ENCODE results near the gene STEAP3. TPM values are rescaled to one million over a fixed set of nuclear protein-coding genes. Genes with fewer than 3 reads are reported as not detected.

Gene STEAP3
- total and polyA plus RNA-seq, 8 donors = 6.6 to 28.2 (median 19.5) TPM

DNA sequence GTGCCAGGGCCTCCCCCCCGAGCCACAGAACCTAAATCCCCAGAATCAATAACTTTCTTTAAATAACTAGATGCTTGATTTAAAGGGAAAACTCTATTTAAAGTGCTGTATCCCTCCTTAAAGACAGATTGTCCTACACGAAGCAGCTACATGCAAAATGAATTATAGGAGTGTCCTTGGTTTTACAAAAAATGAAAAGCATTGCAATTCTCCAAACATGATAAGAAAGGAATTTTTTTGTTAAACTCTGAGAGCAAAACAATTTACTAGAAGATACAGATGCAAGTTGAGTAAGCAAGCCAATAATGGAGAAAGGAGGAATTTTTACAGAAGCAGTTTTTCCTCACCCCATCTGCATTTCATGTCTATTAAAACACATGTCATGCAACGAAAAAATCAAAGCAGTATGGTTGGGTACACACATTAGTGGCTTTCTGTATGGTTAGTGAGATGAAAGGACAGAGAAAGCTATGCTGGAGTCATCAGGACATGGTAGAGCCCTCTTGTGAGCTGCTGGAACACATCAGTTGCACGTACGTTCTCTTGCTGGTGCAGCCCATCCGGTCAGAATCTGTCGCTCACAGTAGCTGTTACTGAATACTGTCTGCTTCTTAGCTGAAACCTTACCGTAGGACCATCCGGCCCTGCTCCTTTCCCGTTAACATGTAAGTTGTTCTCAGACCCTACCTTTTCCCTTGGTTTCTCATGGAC lies 25.9 kb upstream of the STEAP3 start:
- Histone ChIP-seq H3K36me3 (no peaks in the 10 kb centered on the region), H3K4me1 (peaks cover 13 to 21% (median 18%) of the 10 kb centered on the region in 3 donors), H3K27me3 (no peaks in the 10 kb centered on the region), H3K9me3 (no peaks in the 10 kb centered on the region), H3K4me3 (no peak overlapping the region), H3K27ac (peak overlapping the region in 1 of 4 donors; percentile 28)
- TF ChIP-seq, protein P1, sequence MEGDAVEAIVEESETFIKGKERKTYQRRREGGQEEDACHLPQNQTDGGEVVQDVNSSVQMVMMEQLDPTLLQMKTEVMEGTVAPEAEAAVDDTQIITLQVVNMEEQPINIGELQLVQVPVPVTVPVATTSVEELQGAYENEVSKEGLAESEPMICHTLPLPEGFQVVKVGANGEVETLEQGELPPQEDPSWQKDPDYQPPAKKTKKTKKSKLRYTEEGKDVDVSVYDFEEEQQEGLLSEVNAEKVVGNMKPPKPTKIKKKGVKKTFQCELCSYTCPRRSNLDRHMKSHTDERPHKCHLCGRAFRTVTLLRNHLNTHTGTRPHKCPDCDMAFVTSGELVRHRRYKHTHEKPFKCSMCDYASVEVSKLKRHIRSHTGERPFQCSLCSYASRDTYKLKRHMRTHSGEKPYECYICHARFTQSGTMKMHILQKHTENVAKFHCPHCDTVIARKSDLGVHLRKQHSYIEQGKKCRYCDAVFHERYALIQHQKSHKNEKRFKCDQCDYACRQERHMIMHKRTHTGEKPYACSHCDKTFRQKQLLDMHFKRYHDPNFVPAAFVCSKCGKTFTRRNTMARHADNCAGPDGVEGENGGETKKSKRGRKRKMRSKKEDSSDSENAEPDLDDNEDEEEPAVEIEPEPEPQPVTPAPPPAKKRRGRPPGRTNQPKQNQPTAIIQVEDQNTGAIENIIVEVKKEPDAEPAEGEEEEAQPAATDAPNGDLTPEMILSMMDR (IDR thresholded peaks at IDR 0.05) = no peak
- 56 to 65% methylated on average over 10 of the region's 10 CpGs for WGBS, 2 donors
- ATAC-seq (peak in 3 of 4 donors; percentile 8 to 19 (median 15)), FAIRE-seq (no peak), DNase-seq (no peak)
- intact Hi-C loops (cut with DNase I) = no loop called here

DNA sequence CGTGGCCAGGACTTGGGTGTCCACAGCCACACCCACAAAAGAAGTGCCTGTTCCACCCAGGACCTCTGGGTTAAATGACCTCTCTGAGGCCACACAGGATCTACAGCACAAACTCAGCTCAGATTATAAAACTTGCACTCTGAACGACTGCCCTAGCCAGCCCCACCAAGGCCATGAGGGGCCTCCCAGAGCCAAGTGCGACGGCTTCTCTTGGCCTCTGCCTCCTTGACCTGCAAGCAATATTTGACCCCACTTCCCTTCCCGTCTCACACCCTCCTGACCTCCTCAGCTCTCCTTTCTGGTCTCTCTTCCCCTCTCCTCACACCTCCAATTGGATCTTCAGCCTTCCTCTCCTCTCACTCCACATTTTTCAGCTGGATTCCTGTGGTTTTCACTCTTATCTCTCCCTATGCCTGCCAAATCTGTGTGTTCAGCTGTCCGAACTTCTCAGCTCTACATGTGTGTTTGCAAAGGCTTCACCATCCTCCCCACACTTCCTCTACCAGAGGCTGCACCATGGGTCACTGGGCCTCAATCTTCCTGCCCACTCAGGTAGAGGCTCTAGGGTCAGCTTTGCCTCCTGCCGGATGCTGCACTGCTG lies 25.3 kb upstream of the STEAP3 start:
- Histone ChIP-seq H3K36me3 (no peaks in the 10 kb centered on the region), H3K9me3 (no peaks in the 10 kb centered on the region), H3K27ac (peak overlapping the region in 1 of 4 donors; percentile 28), H3K27me3 (no peaks in the 10 kb centered on the region), H3K4me3 (no peak overlapping the region), H3K4me1 (peaks cover 13 to 21% (median 18%) of the 10 kb centered on the region in 3 donors)
- TF ChIP-seq, protein P1 (IDR thresholded peaks at IDR 0.05) = no peak
- no peak for FAIRE-seq
- intact Hi-C loops (cut with DNase I) = no loop called here
- DNase-seq = peak in 1 of 6 donors; percentile 55
- ATAC-seq = peak; percentile 74 to 87 (median 80)
- 37 to 48% methylated on average over 7 of the region's 7 CpGs for WGBS, 2 donors

DNA sequence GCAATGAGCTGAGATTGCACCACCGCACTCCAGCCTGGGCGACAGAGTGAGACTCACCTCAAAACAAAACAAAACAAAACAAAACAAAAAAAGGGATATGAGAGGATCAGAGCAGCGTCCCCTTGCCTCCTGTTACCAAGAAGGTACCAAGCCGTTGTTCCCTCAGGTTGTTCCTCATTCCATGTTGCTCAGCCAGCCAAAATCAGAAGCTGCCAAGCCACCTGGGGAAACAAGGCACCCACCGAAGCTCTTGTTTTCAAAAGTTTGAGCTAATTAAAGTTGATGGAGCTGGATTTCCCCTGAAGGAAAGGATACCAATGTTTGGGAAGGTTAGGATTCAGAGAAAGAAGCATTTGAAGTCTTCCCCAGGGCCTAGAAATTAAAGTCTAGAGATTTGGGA lies 21.8 kb upstream of the STEAP3 start:
- FAIRE-seq (no peak), ATAC-seq (no peak), DNase-seq (no peak)
- H3K4me1 ChIP-seq = peaks cover 13 to 15% (median 15%) of the 10 kb centered on the region in 3 donors
- no peaks in the 10 kb centered on the region for H3K9me3 ChIP-seq
- no peaks in the 10 kb centered on the region for H3K27me3 ChIP-seq
- intact Hi-C loops (cut with DNase I) = no loop called here
- no peak overlapping the region for H3K27ac ChIP-seq
- TF ChIP-seq, protein P1 (IDR thresholded peaks at IDR 0.05) = no peak
- 91 to 92% methylated on average over 5 of the region's 5 CpGs for WGBS, 2 donors
- H3K36me3 ChIP-seq = no peaks in the 10 kb centered on the region
- H3K4me3 ChIP-seq = no peak overlapping the region

DNA sequence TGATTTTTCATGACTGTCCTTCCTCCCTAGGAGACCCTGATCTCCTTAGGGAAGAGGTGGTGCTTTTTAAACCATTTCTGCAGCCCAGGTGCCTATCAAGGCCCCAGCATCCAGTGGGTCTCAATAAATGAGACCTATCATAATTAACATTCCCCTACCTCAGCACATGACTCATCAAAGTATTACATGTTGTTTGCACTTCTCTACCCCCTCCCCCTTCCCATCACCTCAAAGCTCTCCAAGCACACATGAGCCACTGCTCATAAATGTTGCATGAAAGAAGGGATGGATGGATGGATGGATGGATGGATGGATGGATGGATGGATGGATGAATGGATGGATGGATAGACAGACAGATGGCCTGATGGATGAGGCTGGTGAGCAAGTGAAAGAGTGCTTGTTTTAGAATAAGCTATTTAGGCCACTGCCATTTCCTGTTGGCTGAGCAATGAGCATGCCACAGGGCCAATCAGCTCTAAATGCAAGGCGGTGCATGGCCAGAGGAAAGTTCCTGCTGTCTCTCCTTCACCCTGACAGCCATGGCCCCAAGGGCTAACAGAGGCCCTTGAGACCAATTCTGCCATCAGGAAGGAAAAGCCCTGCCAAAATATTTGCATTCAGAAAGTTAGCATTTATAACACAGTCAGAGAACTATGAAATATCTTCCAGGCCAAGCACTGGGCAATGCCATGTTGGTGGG lies 20.9 kb upstream of the STEAP3 start:
- 90 to 100% methylated on average over 1 of the region's 1 CpG for WGBS, 2 donors
- intact Hi-C loops (cut with DNase I) = no loop called here
- no peak overlapping the region for H3K27ac ChIP-seq
- H3K4me3 ChIP-seq = no peak overlapping the region
- TF ChIP-seq, protein P1 (IDR thresholded peaks at IDR 0.05) = no peak
- DNase-seq (no peak), FAIRE-seq (no peak), ATAC-seq (no peak)
- no peaks in the 10 kb centered on the region for H3K9me3 ChIP-seq
- H3K27me3 ChIP-seq = no peaks in the 10 kb centered on the region
- H3K4me1 ChIP-seq = peaks cover 5 to 7% (median 6%) of the 10 kb centered on the region in 3 donors
- no peaks in the 10 kb centered on the region for H3K36me3 ChIP-seq
